CD4-positive, alpha-beta T cell treated with Interleukin-1 beta for 1 hour (primary cell): Measurements from ENCODE around the gene AP1G2.
A peak's percentile ranks its signal among the peaks of the same experiment; 100 is the strongest.
"Not testable (repeated sequence)": the region's sequence is repeated elsewhere in the genome, so short reads cannot be mapped to it uniquely, and the experiment has no call there.

Experiments
- DNase-seq, 2 donors: peaks; one replicate each; pipeline ENCODE4 v3.0.0-alpha.2; 2020 to 2022

Gene AP1G2, protein sequence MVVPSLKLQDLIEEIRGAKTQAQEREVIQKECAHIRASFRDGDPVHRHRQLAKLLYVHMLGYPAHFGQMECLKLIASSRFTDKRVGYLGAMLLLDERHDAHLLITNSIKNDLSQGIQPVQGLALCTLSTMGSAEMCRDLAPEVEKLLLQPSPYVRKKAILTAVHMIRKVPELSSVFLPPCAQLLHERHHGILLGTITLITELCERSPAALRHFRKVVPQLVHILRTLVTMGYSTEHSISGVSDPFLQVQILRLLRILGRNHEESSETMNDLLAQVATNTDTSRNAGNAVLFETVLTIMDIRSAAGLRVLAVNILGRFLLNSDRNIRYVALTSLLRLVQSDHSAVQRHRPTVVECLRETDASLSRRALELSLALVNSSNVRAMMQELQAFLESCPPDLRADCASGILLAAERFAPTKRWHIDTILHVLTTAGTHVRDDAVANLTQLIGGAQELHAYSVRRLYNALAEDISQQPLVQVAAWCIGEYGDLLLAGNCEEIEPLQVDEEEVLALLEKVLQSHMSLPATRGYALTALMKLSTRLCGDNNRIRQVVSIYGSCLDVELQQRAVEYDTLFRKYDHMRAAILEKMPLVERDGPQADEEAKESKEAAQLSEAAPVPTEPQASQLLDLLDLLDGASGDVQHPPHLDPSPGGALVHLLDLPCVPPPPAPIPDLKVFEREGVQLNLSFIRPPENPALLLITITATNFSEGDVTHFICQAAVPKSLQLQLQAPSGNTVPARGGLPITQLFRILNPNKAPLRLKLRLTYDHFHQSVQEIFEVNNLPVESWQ

DNA sequence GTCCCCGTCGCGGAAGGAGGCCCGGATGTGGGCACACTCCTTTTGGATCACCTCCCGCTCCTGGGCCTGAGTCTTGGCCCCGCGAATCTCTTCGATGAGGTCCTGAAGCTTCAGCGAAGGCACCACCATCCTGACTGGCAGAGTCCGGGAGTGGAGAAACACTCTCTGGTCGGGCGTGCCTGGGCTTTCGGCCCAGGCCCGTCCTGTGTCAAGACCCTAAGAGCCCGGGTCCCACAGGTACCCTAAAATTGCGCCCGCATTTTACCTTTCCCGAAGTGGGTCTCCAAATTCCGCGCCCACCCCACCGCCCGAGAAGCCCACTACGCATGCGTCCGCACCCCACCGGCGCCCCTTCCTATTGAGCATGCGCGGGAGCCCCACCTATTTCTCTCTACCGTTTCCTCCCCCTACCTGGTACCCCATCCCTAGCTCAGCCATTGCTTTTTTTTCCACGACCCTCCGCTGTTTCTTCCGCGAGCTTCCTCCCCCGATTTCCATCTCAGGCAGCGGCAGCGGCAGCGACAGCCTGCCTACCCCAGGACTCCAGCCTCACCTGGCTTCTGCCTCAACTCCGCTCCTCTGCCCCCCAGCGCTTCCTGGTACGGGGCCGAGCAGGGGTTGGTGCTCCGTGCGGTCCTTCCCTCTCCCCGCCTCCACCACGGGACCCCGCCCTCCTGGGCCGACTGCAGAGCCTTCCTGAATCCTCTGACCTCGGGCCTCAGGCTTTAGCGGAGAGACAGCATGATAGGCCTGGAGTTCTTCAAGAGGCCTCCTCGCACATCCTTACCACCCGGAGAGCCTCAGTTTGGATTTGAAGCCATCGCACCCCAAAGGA is at the start of gene AP1G2:
Gene AP1G2, minus strand, starts transcription at position 606 of the 835 bp plus-strand sequence. Its CDS starts 477 bp downstream, at position 129.
- peak; percentile 86 for DNase-seq

DNA sequence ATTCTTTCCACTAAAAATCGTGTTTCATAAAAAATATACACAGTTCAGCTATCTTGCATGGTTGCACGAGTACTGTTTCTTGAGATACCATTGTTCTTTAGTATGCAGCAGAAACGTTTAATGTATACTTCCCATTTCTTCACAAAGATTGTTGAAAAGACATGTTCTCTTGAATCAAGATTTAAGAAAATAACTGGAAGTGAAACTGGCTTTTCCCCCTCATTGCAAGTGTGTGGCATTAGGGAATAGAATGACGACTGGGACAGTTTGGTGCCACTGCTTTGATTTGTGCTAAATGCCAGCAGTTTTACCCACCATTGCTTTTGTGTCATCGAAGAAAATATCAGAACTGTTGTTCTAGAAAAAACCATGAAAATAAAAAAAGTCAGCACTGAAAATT is 48.3 kb upstream of the AP1G2 start:
- no peak for DNase-seq

DNA sequence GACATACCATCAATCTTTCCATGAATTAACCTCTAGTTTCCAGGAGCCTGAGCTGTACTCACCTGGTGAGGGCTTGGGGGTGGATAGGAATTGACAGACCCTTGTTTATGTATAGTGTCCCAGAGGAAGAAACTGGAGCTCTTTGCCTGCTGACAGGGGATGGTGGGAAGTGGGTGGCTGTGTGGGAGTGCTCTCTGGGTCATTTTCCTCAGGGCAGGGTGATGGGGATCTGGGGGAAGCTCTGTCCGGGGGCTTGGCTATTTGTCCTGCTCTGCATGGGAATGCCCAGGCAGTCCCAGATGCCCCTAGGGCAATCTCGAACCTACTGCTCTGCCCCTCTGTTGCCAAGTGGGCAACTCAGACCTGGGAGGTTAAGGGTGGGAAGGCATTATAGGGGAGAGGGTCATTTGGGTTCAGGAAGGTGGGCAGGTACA is 46.8 kb upstream of the AP1G2 start:
- DNase-seq: no peak

DNA sequence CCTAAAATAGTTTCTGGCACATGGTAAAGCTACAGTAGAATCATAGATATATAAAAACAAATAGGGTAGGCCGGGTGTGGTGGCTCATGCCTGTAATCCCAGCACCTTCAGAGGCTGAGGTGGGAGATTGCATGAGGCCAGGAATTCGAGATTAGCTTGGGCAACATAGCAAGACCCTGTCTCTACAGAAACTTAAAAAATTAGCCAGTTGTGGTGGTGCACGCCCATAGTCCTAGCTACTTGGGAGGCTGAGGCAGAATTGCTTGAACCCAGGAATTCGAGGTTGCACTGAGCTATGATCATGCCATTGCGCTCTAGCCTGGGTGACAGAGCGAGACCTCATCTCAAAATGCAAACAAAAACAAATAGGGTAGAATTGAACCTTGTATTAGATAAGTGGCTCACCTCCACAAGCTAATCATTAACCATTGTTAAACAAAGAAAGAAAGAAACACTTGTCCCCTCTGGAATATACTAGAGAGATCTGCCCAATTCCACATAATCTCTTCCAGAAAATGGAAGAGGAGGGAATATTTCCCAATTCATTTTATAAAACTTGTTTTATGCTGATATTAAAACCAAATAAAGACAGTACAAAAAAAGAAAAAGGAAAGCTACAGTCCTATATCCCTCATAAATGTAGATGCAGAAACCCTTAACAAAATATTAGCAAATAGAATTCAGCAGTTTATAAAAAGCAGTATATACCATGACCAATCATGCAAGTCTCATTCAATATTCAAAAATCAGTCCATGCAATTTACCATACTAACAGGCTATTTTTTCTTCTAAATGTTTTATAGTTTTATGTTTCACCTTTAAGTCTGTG is 45.9 kb upstream of the AP1G2 start:
- DNase-seq: no peak

DNA sequence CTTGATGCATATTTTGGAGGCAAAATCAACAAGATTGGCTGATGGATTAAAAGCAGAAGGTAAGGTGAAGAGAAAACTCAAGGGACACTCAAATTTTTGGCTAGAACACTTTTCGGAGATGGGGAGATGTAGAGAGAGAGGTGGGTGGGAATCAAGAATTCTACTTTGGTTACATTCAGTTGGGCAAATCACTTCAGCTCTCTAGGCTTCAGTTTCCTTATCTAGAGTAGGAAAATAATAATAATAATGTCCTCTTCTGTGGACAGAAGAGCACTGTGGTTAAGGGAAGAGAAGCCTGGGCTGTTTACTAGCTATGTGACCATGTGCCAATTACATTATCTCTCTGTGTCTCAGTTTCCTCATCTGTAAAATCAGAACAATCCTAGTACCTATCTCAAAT is 45.2 kb upstream of the AP1G2 start:
- DNase-seq: no peak

DNA sequence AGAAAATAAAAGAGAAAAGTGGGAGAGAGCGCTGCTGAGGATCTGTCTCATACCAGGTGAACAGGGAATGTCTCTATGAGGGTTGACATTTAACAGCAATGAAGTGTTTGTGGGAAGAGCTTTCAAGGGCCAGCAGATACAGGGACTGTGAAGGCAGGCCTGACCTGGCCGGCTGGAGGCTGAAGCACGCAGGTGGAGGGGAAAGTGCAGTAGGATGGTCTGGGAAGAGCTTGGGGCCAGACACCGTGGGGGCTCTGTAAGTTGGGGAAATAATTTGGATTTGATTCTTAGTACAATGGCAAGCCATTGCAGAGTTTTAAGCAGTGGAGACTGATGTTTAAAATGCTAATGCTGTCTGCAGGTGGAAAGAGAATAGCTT is 44.8 kb upstream of the AP1G2 start:
- DNase-seq: no peak

DNA sequence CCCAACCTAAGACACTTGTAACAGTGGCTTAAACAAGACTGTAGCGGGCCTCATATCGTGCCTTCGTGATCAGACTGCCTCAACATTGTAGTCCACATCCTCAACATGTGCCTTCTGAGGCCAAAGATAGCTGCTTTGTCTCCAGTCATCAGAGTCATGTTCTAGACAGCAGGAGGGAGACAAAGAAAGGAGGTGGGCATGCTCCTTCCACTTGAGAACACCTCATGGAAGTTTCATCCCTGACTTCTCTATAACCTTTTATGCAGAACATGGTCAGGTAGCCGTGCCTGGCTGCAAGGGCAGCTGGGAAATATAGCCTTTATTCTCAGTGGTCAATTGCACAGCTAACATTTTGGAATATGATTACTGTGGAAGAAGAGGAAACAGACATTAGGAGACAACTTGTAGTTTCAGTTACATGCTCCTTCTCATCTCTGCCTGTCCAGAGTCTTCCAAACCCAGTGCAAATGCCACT is 43.3 kb upstream of the AP1G2 start:
- no peak for DNase-seq

DNA sequence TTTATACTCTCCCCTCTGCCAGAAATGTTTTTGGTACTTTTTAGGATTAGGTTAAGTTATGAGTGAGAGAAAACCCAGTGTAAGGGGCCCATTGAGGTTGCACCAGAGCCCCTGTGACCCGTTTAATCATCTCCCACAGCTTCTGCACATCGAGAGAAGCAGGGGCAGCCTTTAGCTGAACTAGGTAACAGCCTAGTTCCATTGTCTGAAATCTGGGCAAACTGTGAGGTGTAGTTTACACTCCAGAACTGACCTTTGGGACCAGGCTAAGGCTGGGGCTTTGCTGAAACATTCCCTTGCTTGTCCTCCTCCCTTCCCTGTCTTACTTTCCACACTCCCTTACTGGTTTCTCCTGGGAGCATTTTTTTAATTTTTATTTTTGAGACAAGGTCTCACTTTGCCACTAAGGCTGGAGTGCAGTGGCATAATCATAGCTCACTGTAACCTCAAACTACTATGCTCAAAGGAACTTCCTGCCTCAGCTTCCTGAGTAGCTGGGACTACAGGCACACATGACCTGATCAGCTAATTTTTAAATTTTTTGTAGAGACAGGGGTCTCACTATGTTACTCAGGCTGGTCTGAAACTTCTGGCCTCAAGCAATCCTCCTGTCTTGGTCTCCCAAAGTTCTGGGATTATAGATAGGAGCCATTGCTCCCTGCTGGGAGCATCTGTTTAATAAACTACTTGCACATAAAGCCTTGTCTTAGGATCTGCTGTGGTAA is 42.7 kb upstream of the AP1G2 start:
- peak in 1 of 2 donors; percentile 39 for DNase-seq

DNA sequence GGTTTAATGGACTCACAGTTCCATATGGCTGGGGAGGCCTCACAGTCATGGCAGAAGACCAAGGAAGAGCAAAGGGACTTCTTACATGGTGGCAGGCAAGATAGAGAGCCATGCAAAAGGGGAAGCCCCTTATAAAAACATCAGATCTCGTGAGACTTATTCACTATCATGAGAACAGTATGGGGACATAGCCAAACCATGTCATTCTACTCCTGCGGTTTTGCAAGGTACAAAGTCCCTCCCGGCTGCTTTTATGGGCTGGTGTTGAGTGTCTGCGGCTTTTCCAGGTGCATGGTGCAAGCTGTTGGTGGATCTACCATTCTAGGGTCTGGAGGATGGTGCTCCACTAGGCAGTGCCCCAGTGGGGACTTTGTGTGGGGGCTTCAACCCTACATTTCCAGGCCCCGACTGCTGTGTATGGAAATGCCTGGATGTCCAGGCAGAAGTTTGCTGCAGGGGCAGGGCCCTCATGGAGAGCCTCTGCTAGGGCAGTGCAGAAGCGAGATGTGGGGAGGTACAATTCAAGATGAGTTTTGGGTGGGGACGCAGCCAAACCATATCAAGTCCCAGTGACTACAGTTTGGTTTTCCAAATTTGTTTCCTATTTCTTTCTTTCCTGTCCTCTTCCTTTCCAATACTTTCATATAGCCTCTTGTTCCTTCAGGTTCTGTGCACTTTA is 42.0 kb upstream of the AP1G2 start:
- not testable (repeated sequence) for DNase-seq

DNA sequence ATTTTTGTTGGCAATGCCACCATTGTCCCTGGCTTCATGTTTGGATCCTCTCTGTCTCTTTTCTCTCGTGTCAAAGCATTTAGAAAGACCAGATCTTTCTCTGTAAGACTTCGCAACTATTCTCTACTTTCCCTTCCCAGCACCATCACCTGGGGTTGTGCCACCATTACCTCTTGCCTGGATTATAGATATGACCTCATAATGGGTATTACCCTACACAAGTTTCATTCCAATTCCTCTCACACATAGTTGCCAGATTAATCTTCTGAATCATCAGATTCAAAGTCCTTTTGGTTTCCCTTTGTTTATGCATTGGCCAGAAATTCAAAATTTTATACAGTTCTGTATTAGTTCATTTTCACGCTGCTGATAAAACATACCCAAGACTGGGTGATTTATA is 41.4 kb upstream of the AP1G2 start:
- no peak for DNase-seq

DNA sequence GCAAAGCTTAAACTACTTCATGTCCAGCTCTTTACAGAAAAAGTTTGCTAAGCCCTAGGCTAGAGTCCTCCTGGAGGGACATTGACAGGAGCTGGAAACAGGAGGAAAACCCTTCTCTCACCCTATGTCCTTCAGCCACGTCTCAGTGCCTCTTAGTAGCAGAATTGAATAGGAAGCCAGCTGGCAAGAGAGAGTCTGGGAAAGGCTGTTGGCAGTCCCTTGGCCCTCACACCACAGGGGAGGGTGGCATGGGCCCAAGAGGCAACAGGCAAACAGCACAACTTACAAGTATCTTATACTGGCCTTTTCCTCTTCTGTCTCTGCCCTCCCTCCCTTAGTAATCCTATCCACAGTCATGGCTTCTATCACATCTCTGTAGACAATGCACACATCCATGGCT is 40.9 kb upstream of the AP1G2 start:
- no peak for DNase-seq

DNA sequence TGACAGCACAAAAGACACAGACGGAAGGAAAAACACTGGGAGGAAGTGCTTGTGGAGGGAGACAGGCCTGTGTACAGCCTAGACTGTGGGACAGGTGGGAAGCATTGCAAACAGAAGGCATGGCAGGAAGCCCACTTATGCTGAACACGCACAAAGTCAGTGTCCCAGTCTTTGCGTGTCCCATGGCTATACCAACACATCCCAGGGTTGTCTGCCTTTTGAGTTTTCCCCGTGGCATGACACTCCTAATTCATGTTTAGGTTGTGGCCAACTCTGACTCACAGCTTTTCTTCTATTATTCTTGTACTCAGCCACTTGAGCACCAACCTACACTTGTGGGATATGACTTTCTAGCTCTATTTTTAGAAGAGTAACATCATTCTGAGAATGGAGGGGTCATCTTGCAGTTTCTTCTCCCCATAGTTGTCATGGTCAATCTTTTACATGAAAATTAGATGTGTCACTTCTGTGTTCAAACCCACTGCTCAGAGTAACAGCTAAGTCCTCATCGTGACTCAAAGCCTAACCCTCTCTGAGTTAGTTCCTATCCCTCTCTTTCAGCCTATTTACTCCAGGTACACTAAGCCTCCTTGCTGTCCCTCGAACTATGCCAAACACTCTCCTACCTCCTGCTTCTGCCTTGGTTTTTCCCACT is 38.5 kb upstream of the AP1G2 start:
- DNase-seq: no peak

DNA sequence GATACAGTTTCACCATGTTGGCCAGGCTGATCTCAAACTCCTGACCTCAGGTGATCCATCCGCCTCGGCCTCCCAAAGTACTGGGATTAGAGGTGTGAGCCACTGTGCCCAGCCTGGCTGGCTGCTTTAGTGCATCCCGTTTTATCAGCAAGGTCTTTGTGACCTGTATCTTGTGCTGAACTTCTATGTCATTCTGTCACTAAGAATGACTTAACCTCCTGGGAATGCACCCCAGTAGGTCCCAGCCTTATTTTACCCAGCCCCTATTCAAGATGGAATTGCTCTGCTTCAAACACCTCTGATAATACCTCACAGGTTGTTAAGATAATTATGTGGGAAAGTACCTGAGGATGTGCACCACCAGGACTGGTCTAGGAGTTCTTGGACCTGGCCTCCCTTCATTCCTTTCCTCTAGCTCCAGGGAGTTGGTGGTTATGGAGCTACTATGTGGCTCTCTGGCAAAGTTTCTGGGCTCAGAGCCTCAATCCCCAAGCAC is 37.1 kb upstream of the AP1G2 start:
- no peak for DNase-seq

DNA sequence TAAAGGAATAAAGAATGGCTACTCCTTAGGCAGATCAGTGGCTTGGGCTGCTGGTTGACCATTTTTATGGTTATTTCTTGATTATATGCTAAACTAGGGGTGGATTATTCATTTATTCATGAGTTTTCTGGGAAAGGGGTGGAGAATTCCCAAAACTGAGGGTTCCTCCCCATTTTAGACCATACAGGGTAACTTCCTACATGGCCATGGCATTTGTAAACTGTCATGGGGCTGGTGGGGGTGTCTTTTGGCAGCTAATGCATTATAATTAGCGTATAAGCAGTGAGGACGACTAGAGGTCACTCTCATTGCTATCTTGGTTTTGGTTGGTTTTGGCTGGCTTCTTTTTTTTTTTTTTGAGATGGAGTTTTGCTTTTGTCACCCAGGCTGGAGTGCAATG is 36.6 kb upstream of the AP1G2 start:
- no peak for DNase-seq

DNA sequence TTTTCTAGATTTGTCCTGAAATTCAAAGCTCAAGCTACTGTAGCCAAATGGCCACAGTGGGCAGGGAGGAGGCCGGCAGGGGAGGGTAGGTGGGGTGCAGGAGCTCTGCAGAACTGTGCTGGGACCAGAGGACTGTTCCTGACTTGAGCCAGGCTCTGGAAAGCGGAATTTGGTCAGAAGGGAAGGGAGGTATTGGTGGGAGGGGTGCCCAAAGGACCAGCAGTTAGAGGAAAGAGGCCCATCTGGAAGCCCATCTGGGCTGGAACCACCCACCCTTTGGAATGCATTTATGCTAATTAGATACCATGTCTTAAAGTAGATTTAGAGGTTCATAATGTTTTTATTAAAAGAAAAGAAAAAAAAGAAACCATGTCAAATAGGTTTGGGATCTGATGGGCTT is 35.5 kb upstream of the AP1G2 start:
- DNase-seq: no peak

DNA sequence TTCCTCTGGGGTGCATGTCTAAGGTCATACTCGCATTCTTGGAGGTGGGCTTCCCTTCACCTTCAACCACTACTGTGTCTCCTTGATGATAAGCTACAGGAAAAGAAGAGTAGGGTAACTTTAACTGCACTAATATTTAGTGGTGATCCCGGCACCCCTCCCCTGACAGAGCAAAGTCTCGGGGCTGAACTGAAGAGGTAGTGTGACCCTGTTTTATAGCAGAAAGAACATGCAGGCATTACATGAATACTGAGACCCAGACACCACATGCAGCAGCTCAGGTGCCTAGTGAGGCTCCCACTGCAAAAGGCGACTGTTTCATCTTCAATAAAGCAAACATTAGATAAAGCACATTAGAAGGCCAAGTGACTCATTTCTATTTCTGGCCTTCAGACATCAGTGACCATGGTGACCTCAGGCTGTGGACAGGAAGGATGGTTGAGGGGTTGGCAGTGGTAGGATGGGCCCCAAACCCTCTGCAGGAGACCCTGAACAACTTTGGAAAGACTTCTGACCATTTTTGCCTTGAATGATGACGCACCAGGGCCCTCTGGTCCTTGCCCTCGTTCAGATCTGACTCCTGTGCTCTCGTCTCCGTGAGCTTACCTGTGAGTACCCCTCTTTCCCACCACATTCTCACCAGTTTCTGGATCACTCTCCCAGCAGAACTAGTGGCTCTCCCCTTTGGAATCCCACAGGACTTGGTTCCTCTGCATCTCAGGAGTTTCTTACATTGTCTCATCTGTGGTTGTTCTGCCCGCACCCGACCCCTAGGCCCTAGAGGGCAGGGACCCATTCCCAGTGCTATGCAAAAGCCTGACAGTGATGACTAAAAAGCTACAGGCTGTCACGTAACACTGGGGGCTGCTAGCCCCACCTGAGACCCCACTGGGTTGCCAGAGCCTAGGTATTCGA is 34.8 kb upstream of the AP1G2 start:
- no peak for DNase-seq

DNA sequence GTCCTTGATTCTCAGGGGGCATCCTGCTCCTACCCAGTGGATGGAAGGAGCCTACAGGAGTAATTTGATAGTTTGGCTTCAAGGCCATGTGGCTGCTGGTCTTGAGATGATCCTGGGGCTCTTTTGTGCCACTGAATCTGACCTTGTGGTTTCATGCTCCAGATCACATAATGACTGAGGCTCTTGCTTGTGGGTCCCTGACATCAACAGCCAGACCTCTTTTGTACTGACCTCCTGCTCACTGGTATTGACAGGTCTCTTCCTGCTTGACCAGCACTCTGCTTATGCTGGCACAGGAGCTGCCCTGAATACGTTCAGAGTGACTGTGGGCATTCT is 34.2 kb upstream of the AP1G2 start:
- DNase-seq: no peak

DNA sequence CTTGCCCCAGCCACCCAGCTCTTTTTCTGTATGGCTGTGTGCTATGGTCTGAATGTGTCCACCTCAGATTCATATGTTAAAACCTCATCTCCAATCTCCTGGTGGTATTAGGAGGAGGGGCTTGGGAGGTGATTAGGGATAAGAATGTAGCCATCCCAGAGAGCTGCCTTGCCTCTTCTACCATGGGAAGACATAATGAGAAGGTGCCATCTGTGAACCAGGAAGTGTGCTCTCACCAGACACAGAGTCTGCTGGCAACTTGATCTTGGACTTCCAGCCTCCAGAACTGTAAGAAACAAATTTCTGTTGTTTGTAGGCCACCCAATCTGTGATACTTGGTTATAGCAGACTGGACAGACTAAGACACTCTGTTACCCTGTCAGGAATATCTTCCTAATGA is 33.8 kb upstream of the AP1G2 start:
- no peak for DNase-seq

DNA sequence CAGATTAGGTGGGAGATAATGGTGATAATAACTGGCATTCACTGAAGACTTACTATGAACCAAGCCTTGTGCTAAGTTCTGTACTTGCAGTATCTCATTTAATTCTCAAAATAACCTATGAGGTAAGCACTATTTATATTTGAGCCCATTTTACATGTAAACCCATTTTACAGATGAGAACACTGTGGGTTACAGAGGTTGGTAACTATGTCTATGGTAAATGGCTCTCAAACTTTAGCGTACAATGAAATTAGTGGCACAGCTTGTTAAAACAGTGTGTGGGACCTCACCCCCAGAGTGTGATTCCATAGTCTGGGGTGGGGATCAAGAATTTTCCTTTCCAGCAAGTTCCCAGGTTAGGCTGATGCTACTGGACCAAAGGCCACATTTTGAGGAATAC is 33.2 kb upstream of the AP1G2 start:
- DNase-seq: no peak
